ENCODE data around the gene IFI27L2. TPM values are rescaled to one million over a fixed set of nuclear protein-coding genes. Genes with fewer than 3 reads are reported as not detected.

Gene IFI27L2
- total RNA-seq, 4 donors from 2014 or later, result 26.5 to 91.1 (median 63.9) TPM

DNA sequence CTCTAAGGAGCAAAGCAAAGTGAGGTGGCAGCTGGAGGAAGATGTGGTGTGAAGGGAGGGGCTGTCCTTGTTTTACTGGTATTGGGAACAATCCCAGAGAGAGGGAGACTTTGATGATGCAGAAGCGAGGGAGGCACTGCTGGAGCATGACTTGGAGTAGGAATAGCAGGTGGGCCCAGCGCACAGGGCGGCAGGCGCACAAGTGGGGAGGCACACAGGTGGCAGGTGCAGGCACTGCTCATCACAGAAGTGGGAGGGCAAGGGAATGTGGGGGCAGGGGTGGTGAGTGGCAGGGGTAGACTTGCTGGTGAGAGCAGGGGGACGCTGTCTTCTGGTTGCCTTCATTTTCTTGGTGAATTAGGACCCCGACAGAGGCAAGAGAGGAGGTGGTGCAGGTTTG lies 30.4 kb downstream of the IFI27L2 start:
- Histone ChIP-seq H3K27me3 (no peaks in the 10 kb centered on the region), H3K4me1 (no peaks in the 10 kb centered on the region), H3K36me3 (peaks cover 0 to 6% (median 0%) of the 10 kb centered on the region in 3 donors), H3K9me3 (no peaks in the 10 kb centered on the region), H3K4me3 (no peak overlapping the region), H3K27ac (no peak overlapping the region)
- no peak for DNase-seq
- TF ChIP-seq, protein P1, sequence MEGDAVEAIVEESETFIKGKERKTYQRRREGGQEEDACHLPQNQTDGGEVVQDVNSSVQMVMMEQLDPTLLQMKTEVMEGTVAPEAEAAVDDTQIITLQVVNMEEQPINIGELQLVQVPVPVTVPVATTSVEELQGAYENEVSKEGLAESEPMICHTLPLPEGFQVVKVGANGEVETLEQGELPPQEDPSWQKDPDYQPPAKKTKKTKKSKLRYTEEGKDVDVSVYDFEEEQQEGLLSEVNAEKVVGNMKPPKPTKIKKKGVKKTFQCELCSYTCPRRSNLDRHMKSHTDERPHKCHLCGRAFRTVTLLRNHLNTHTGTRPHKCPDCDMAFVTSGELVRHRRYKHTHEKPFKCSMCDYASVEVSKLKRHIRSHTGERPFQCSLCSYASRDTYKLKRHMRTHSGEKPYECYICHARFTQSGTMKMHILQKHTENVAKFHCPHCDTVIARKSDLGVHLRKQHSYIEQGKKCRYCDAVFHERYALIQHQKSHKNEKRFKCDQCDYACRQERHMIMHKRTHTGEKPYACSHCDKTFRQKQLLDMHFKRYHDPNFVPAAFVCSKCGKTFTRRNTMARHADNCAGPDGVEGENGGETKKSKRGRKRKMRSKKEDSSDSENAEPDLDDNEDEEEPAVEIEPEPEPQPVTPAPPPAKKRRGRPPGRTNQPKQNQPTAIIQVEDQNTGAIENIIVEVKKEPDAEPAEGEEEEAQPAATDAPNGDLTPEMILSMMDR (IDR thresholded peaks at IDR 0.05), result no peak
- no peak for TF ChIP-seq POLR2A (IDR thresholded peaks at IDR 0.05)

DNA sequence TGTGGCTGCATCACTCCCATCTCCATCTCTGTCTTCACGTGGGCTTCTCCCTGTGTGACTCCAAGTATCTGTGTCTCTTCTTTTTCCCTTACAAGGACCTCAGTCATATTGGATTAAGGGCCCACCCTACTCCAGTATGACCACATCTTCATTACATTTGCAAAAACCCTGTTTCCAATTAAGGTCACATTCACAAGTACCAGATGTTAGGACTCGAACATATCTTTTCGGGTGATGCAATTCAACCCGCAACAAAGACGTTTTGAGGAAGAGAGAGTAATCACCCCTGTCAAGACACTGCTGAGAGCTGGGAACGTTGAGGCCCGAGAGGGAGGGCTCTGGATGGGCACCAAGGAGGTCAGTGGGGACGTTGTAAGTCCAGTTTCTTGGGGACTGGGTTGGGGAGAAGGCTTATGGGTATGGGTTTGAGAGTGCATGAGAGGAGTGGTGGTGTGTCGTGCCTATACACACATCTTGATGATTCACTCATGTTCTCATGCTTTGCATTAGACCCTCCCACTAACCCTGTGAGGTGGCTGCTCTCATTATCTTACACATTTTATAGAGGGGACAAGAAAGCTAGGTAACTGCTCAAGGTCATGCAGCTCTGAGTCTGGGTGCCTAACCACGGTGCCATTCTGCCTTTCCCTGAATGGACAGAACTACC lies 30.9 kb downstream of the IFI27L2 start:
- Histone ChIP-seq H3K9me3 (no peaks in the 10 kb centered on the region), H3K27me3 (no peaks in the 10 kb centered on the region), H3K36me3 (peaks cover 0 to 6% (median 0%) of the 10 kb centered on the region in 3 donors), H3K4me3 (no peak overlapping the region), H3K4me1 (no peaks in the 10 kb centered on the region), H3K27ac (no peak overlapping the region)
- no peak for TF ChIP-seq POLR2A (IDR thresholded peaks at IDR 0.05)
- TF ChIP-seq, protein P1 (IDR thresholded peaks at IDR 0.05), result no peak
- no peak for DNase-seq

DNA sequence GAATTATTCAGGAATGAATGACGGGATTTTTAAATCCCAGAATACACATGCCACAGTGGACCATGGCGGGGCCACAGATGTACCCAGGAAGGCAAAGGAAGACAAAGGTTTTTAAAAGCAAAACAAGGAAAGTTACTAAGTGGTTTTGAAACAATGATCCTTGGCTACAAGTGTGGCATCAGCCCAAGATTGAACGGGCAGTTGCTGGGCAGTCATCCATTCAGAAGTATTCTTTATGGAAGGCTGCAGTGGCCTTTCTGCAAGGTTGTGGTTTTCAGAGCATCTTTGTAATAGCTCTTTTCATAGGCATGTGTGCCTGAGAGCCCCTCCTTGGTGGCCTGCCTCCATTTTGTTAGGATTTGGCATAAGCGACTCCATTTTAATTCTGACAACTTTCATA lies 32.3 kb downstream of the IFI27L2 start:
- Histone ChIP-seq H3K27me3 (no peaks in the 10 kb centered on the region), H3K9me3 (no peaks in the 10 kb centered on the region), H3K36me3 (peaks cover 0 to 6% (median 0%) of the 10 kb centered on the region in 3 donors), H3K4me3 (no peak overlapping the region), H3K27ac (no peak overlapping the region), H3K4me1 (no peaks in the 10 kb centered on the region)
- no peak for DNase-seq
- TF ChIP-seq, protein P1 (IDR thresholded peaks at IDR 0.05), result no peak
- no peak for TF ChIP-seq POLR2A (IDR thresholded peaks at IDR 0.05)

DNA sequence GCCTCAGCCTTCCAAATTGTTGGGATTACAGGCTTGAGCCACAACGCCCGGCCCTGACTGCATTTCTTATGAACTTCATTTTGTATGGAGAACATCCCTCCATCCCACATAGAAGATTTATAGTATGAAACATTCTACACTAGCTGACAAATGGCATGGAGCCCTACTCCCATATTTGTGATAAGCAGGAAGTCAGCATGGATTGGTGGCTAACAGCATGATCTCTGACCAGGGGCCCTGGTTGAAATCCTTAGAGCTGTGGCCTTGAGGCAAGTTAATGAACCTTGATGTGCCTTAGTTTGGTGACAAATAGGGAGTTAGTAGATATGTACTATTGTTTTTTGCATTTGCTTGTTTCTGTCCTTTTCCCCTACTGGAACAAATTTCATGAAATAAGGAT lies 36.0 kb downstream of the IFI27L2 start:
- Histone ChIP-seq H3K9me3 (no peaks in the 10 kb centered on the region), H3K27me3 (no peaks in the 10 kb centered on the region), H3K27ac (no peak overlapping the region), H3K36me3 (peaks cover 0 to 6% (median 0%) of the 10 kb centered on the region in 3 donors), H3K4me3 (no peak overlapping the region), H3K4me1 (no peaks in the 10 kb centered on the region)
- TF ChIP-seq, protein P1 (IDR thresholded peaks at IDR 0.05), result no peak
- TF ChIP-seq POLR2A (IDR thresholded peaks at IDR 0.05), result no peak
- DNase-seq, result no peak

DNA sequence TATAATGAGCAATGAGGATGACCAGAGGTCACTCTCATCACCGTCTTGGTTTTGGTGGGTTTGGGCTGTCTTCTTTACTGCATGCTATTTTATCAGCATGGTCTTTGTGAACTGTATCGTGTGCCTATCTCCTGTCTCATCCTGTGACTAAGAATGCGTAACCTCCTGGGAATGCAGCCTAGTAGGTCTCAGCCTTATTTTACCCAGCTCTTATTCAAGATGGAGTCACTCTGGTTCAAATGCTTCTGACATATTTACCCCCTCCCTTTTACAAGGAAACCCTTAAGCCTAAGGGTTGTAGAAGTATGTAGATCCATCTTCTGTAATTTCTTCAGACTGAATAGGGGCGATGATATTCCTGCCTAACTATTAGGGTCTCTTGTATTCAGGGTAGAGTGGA lies 39.9 kb downstream of the IFI27L2 start:
- Histone ChIP-seq H3K4me3 (no peak overlapping the region), H3K36me3 (no peaks in the 10 kb centered on the region), H3K27me3 (no peaks in the 10 kb centered on the region), H3K9me3 (no peaks in the 10 kb centered on the region), H3K4me1 (no peaks in the 10 kb centered on the region), H3K27ac (no peak overlapping the region)
- DNase-seq, result no peak
- TF ChIP-seq, protein P1 (IDR thresholded peaks at IDR 0.05), result no peak
